Body of pancreas (tissue), 4 donors: ENCODE data around the gene RYR3. TPM values are rescaled to one million over a fixed set of nuclear protein-coding genes. Genes with fewer than 3 reads are reported as not detected.

Experiments used
- ATAC-seq: fragments of 150-250 bp; one replicate; pipeline ENCODE4 v1.9.1; 2016
- DNase-seq, 4 donors: peaks; one replicate each; pipeline ENCODE4 v3.0.0-alpha.2; 2019
- H3K27ac ChIP-seq, 4 donors: fragments of 200-600 bp; sonication (generic); 1 replicate in 3 of 4; 2 replicates in 1 of 4; pipeline versions ENCODE4 v1.5.1 to v1.6.1; 2016 to 2019; ENCODE audit warnings: mild to moderate bottlenecking in 1 of 4, mixed read lengths in 1 of 4, moderate library complexity in 1 of 4
- H3K27me3 ChIP-seq, 2 donors: fragments of 200-600 bp; sonication (generic); one replicate each; pipeline ENCODE4 v1.6.0; 2016; ENCODE audit warnings: mild to moderate bottlenecking in 1 of 2
- H3K36me3 ChIP-seq, 2 donors: fragments of 200-600 bp; sonication (generic); replicated peaks in 1 of 2; 2 replicates each; pipeline ENCODE4 v1.5.1; 2016; ENCODE audit warnings: low read depth in 2 of 2; ENCODE audit not compliant: insufficient read depth in 1 of 2
- H3K4me1 ChIP-seq: fragments of 200-600 bp; sonication (generic); one replicate; pipeline ENCODE4 v1.6.0; 2016
- H3K4me3 ChIP-seq, 2 donors: fragments of 200-600 bp; sonication (generic); 1 replicate in 1 of 2; 2 replicates in 1 of 2; pipeline ENCODE4 v1.5.1; 2016 to 2019
- H3K9me3 ChIP-seq, 3 donors: fragments of 200-600 bp; sonication (generic); 1 replicate in 2 of 3; 2 replicates in 1 of 3; pipeline ENCODE4 v1.5.1; 2016
- POLR2A ChIP-seq, 3 donors: fragments of 450-650 bp; IDR thresholded peaks; one replicate each; pipeline ENCODE4 v1.6.1; 2016; ENCODE audit warnings: antibody characterized with exemption in 3 of 3, mild to moderate bottlenecking in 2 of 3
- WGBS, 2 donors: methylation state at CpG; one replicate each; pipeline ENCODE4 v1.1.5; 2017; 5-methylcytosine and 5-hydroxymethylcytosine counted together
- intact Hi-C: fragments of 100-400 bp; cut with DNase I; formaldehyde crosslinking; loops from one replicate; pipeline ENCODE4 v1.15.1; 2023
- total RNA-seq, 2 donors: library from RNA; depleted of rRNA; stranded (reverse); fragments of >200 nt; gene quantifications; one replicate each; pipeline ENCODE4 v1.1.0, GENCODE V29; 2016
- TF ChIP-seq, protein P1 (sequence below), 7 experiments: fragments of 450-650 bp in 4 of 7; fragments of 200-600 bp in 3 of 7; sonication (generic) in 3 of 7; IDR thresholded peaks; one replicate each; pipeline ENCODE4 v1.5.1; 2016 to 2019; ENCODE audit warnings: antibody characterized with exemption in 7 of 7

Gene RYR3
- total RNA-seq, 2 donors from 2014 or later: 0.26 to 0.66 TPM

DNA sequence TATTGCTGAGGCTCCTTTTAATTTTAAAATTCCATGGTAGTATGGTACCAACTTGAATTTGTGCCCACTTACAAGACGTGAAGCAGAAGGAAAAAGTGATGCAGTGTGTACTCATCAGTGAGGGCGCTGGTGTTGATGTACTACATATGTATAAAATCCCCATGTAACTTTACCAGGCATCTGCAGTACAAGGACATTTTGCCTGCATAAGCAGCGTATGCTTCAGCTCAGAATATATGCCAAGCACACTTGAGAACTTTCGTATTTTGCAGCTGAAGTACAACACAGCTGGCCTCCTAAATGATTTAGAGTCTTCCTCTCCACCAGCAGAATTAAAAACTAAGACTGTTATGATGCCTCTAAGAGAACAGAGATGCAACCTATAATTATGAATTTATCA, 108.9 kb downstream of the RYR3 start:
- WGBS, 2 donors: 41 to 52% methylated on average over 4 of the region's 4 CpGs
- no peak for TF ChIP-seq POLR2A (IDR thresholded peaks at IDR 0.05)
- TF ChIP-seq, protein P1, sequence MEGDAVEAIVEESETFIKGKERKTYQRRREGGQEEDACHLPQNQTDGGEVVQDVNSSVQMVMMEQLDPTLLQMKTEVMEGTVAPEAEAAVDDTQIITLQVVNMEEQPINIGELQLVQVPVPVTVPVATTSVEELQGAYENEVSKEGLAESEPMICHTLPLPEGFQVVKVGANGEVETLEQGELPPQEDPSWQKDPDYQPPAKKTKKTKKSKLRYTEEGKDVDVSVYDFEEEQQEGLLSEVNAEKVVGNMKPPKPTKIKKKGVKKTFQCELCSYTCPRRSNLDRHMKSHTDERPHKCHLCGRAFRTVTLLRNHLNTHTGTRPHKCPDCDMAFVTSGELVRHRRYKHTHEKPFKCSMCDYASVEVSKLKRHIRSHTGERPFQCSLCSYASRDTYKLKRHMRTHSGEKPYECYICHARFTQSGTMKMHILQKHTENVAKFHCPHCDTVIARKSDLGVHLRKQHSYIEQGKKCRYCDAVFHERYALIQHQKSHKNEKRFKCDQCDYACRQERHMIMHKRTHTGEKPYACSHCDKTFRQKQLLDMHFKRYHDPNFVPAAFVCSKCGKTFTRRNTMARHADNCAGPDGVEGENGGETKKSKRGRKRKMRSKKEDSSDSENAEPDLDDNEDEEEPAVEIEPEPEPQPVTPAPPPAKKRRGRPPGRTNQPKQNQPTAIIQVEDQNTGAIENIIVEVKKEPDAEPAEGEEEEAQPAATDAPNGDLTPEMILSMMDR (IDR thresholded peaks at IDR 0.05): no peak
- DNase-seq (no peak), ATAC-seq (no peak)
- Histone ChIP-seq H3K9me3 (no peaks in the 10 kb centered on the region), H3K4me1 (no peaks in the 10 kb centered on the region), H3K27ac (no peak overlapping the region), H3K36me3 (no peaks in the 10 kb centered on the region), H3K27me3 (no peaks in the 10 kb centered on the region), H3K4me3 (no peak overlapping the region)
- intact Hi-C loops: no loop called here

DNA sequence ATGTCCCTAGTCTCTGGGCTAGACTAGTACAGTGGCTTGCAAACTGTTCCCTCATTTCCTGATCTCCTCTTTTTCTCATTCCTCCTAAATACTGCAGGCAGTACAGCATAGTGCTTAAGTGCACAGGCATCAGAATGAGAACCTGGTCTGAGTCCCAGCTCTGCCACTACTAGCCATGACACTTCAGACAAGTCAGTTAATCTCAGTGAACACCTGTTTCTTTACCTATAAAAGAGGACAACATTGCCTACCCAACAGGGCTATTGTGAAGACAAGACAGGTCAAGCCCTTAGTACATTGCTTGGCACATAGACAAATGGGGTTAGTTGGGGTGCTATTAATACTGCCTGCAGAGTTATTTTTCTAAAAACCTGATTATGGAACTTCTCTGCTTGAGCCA, 113.3 kb downstream of the RYR3 start:
- DNase-seq (no peak), ATAC-seq (no peak)
- H3K27me3 ChIP-seq: peaks cover 0 to 5% of the 10 kb centered on the region in 2 donors
- no peak for TF ChIP-seq POLR2A (IDR thresholded peaks at IDR 0.05)
- TF ChIP-seq, protein P1 (IDR thresholded peaks at IDR 0.05): no peak
- intact Hi-C loops: no loop called here
- H3K4me3 ChIP-seq: no peak overlapping the region
- H3K27ac ChIP-seq: no peak overlapping the region
- no peaks in the 10 kb centered on the region for H3K4me1 ChIP-seq
- no peaks in the 10 kb centered on the region for H3K9me3 ChIP-seq
- H3K36me3 ChIP-seq: no peaks in the 10 kb centered on the region

DNA sequence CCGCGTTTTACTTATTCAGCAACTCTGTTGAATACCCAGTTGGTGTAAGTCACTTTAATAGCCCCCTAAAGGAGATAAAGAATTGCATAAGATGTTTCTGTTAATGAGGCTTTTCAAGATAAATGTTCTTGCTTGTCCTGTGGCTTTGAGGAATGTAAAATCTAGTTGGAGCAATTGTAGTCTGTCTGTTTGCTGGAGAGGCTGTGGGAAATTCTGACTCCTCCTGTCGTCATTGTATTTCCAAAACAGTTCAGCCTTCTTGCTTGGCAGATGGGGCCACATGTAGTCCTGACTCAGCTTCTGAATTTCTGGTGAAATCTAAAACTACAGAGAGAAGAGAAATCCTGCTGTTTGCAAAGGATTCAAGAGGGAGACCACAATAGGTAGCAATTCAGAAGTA, 114.4 kb downstream of the RYR3 start:
- TF ChIP-seq POLR2A (IDR thresholded peaks at IDR 0.05): no peak
- TF ChIP-seq, protein P1 (IDR thresholded peaks at IDR 0.05): no peak
- ATAC-seq (no peak), DNase-seq (no peak)
- H3K4me1 ChIP-seq: no peaks in the 10 kb centered on the region
- H3K9me3 ChIP-seq: no peaks in the 10 kb centered on the region
- peaks cover 0 to 5% of the 10 kb centered on the region in 2 donors for H3K27me3 ChIP-seq
- no peaks in the 10 kb centered on the region for H3K36me3 ChIP-seq
- no peak overlapping the region for H3K4me3 ChIP-seq
- WGBS, 2 donors: 28 to 51% methylated on average over 3 of the region's 3 CpGs
- intact Hi-C loops: no loop called here
- no peak overlapping the region for H3K27ac ChIP-seq

DNA sequence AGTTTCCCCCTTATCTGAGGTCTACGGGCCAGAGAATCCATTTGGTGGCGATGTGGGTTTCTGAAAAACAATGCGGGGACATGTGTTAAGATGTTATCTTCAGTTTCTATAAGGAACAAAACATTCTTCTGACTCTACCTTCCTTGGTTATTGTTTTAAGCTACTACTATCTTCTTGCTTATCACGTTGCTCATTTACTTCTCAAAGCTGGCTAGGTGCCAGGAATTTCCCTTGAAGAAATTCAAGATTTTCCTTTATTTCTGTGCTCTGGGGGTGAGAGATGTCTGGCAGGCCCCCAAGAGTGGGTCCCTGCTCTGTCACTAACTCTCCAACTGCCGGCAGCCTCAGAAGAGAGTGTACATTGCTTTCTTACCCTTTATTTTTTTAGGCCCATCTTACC, 119.8 kb downstream of the RYR3 start:
- Histone ChIP-seq H3K9me3 (no peaks in the 10 kb centered on the region), H3K4me3 (no peak overlapping the region), H3K27ac (no peak overlapping the region), H3K36me3 (no peaks in the 10 kb centered on the region), H3K27me3 (peaks cover 0 to 5% of the 10 kb centered on the region in 2 donors), H3K4me1 (no peaks in the 10 kb centered on the region)
- ATAC-seq: no peak
- TF ChIP-seq, protein P1 (IDR thresholded peaks at IDR 0.05): no peak
- TF ChIP-seq POLR2A (IDR thresholded peaks at IDR 0.05): no peak
- no peak for DNase-seq
- 18 to 32% methylated on average over 5 of the region's 5 CpGs for WGBS, 2 donors
- intact Hi-C loops: no loop called here

DNA sequence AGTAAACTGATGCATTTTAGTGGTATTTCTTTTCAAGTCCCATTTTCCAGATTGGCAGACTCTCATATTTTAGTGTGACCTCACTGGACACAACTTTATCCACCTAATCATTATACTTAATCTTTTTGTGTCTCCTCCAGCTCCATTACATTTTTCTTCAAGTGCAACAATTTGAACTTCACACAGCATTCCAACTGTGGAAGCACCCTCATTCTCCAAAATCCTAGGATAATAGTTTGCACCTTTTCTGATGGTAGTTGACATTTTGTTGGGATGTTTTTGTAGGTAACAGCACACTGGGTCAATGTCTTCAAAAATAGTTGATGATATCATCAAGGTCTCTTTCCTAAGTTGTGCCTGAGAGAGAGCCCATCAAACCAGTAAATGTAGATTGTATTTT, 123.1 kb downstream of the RYR3 start:
- Histone ChIP-seq H3K27ac (no peak overlapping the region), H3K36me3 (no peaks in the 10 kb centered on the region), H3K4me1 (no peaks in the 10 kb centered on the region), H3K27me3 (no peaks in the 10 kb centered on the region), H3K4me3 (no peak overlapping the region), H3K9me3 (no peaks in the 10 kb centered on the region)
- TF ChIP-seq POLR2A (IDR thresholded peaks at IDR 0.05): no peak
- TF ChIP-seq, protein P1 (IDR thresholded peaks at IDR 0.05): no peak
- intact Hi-C loops: no loop called here
- DNase-seq (no peak), ATAC-seq (no peak)
